Transverse colon (tissue), 3 donors: ENCODE data around the gene COL10A1.

Experiments used
- EP300 ChIP-seq: sonication (generic); formaldehyde crosslinking; IDR thresholded peaks from one replicate; pipeline ENCODE4 v1.6.1; 2017; ENCODE audit warnings: antibody characterized with exemption, low read depth
- POLR2A ChIP-seq: fragments of 450-650 bp; IDR thresholded peaks from one replicate; pipeline ENCODE4 v1.6.1; 2016; ENCODE audit warnings: antibody characterized with exemption, mild to moderate bottlenecking, moderate library complexity
- POLR2AphosphoS5 ChIP-seq, 3 donors: sonication (generic); formaldehyde crosslinking; IDR thresholded peaks; one replicate each; pipeline ENCODE4 v1.6.1; 2016; ENCODE audit warnings: antibody characterized with exemption in 3 of 3

GRCh38 chr6:116118608-116119007 lies 7.3 kb downstream of the COL10A1 start:
- TF ChIP-seq POLR2AphosphoS5 (IDR thresholded peaks at IDR 0.05): no peak
- no peak for TF ChIP-seq POLR2A
- no peak for TF ChIP-seq EP300
